ENCODE measurements around the gene ACSL6. TPM values are rescaled to one million over a fixed set of nuclear protein-coding genes. Genes with fewer than 3 reads are reported as not detected.

The ACSL6 gene
- total and polyA plus RNA-seq, 2 experiments from 2014 or later: 0.18 to 0.48 TPM

- no peak for TF ChIP-seq CTCF (IDR thresholded peaks at IDR 0.05; ENCODE audit: low read depth, low read length)
- Histone ChIP-seq H3K4me1 (ENCODE audit: low read depth) (no peaks in the 10 kb centered on the region), H3K27me3 (peaks cover 59% of the 10 kb centered on the region), H3K27ac (no peak overlapping the region), H3K9me3 (ENCODE audit: low read depth) (no peaks in the 10 kb centered on the region), H3K36me3 (no peaks in the 10 kb centered on the region), H3K4me3 (no peak overlapping the region)
- peak; percentile 87 to 91 for DNase-seq (ENCODE audit: low read depth in 1 of 2, low spot score in 1 of 2)
These were observed 1.0 kb upstream of the ACSL6 start for GRCh38 chr5:132012371-132013005.

DNA sequence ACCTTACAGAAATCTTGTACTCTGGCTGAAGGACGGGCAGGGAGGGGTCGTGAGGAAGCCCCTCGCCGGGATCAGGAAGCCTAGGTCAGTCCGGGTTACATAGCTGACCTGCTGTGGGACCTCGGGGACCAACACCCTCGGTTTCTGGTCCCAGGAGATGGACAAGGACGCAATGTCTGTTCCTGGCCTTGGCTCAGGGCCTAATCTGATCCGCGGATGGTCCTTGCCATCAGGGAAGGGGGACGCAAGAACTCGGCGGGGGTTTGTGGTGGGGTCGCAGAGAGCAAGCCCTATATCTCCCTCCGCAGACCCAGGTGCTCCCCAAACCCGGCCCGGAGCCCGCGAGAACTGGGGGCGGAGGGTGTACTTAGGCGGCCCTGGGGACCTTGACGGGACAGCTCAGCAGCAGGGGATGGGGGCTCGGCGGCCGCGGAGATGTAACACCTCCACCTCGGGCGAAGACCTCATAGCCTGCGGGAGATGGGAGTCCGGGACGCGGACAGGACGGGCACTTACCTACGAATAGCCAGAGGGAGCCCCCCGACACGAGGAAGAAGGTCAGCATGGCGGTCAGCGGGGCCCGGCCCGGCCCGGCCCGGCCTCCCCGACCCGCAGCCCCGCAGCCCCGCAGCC, 353 bp downstream of the ACSL6 start:
- no peak for DNase-seq (ENCODE audit: low read depth in 1 of 2, low spot score in 1 of 2)
- TF ChIP-seq CTCF (IDR thresholded peaks at IDR 0.05; ENCODE audit: low read depth, low read length): no peak

DNA sequence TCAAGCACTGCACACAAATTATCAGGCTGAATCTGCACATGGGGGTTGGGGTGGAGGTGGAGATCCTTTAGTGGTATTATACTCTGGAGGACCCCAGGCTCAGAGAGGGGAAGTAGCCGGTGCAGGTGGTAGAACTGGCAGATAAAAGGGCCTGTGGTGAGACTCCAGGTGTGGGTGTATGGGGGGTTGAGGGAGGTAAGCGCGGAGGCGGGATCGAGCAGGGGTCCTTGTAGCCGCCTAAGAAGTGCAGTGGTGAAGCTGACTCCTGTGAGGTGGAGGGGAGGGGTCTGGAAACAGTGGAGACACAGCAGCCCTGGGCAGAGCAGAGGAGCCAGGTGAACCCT, 841 bp downstream of the ACSL6 start:
- Histone ChIP-seq H3K27ac (no peak overlapping the region), H3K4me3 (no peak overlapping the region), H3K9me3 (ENCODE audit: low read depth) (no peaks in the 10 kb centered on the region), H3K27me3 (peaks cover 59% of the 10 kb centered on the region), H3K36me3 (no peaks in the 10 kb centered on the region), H3K4me1 (ENCODE audit: low read depth) (no peaks in the 10 kb centered on the region)
- no peak for DNase-seq (ENCODE audit: low read depth in 1 of 2, low spot score in 1 of 2)
- no peak for TF ChIP-seq CTCF (IDR thresholded peaks at IDR 0.05; ENCODE audit: low read depth, low read length)

More for the DNA sequence above, 353 bp downstream of the ACSL6 start:
- H3K27ac ChIP-seq: no peak overlapping the region
- no peaks in the 10 kb centered on the region for H3K9me3 ChIP-seq (ENCODE audit: low read depth)
- H3K4me3 ChIP-seq: peak overlapping the region; percentile 49
- H3K36me3 ChIP-seq: no peaks in the 10 kb centered on the region
- H3K27me3 ChIP-seq: peaks cover 59% of the 10 kb centered on the region
- H3K4me1 ChIP-seq (ENCODE audit: low read depth): no peaks in the 10 kb centered on the region

DNA sequence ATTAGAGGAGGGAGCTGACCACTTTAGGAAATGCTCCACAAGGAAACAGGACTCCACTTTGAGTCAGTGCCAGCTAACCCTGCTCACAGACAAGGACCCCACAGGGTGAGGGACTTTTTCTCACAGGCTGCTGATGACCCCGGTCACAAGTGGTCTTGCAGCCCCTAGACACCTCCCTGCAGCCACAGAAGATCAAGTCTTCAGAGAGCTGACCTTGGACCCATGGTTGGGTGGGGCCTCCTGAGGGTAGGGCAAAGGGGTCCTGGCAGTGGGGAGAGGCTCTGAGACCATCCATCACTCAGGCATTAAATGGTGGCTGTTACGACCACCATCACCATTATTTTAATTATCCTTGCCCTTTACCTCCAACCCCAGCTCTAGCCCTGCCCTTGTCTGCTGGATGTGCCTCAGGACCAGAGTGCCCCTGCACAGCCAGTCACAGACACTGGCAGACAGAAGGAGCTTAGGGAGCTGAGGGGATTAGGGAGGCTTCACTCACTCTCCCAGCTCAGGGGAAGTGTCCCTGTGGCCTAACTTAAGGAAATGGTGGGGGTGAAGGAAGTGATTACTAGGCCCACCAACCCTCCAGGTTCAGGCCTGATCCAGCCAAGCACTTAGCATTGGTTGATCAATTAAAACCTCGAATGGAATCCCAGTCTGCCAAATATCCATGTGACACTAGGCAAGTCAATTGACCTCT, 1.6 kb downstream of the ACSL6 start:
- Histone ChIP-seq H3K27ac (no peak overlapping the region), H3K4me1 (ENCODE audit: low read depth) (no peaks in the 10 kb centered on the region), H3K4me3 (no peak overlapping the region), H3K27me3 (peaks cover 53% of the 10 kb centered on the region), H3K36me3 (no peaks in the 10 kb centered on the region), H3K9me3 (ENCODE audit: low read depth) (no peaks in the 10 kb centered on the region)
- DNase-seq (ENCODE audit: low read depth in 1 of 2, low spot score in 1 of 2): no peak
- no peak for TF ChIP-seq CTCF (IDR thresholded peaks at IDR 0.05; ENCODE audit: low read depth, low read length)

DNA sequence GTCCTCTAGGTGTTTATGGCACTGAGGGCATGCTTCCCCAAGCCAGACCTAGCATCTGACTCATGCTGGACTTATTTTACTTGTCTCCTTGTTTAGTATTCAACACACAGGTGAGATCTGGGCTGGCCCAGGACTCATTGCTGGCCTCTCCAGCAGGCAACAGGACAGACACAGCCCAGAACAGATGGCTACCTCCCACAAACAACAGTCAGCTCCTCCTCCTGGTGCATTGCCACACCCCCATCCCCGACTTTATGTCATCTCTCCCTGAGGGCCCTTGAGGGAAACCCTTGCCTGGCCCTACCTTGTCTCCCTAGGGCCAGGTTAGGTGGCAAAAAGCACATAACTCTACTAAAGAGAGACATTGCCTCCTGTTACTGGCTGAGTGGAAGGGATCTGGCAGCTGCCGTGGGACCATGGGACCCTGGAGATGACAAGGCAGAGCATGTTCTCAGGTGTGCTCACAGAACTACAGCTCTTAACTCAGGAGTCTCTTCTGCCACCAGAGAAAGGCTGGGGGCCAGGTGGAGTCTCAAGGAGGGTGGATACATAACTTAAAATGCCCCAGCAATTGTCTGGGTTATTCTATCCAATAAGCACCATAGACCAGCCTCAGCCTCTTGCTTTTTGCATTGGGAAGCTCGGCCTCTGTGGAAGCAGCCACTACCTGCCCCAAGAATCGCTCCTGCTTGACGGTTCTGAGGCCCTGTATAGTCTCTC, 2.3 kb downstream of the ACSL6 start:
- H3K27ac ChIP-seq: no peak overlapping the region
- H3K4me1 ChIP-seq (ENCODE audit: low read depth): no peaks in the 10 kb centered on the region
- no peak overlapping the region for H3K4me3 ChIP-seq
- no peaks in the 10 kb centered on the region for H3K36me3 ChIP-seq
- no peak for TF ChIP-seq CTCF (IDR thresholded peaks at IDR 0.05; ENCODE audit: low read depth, low read length)
- H3K27me3 ChIP-seq: peaks cover 46% of the 10 kb centered on the region
- no peaks in the 10 kb centered on the region for H3K9me3 ChIP-seq (ENCODE audit: low read depth)
- DNase-seq (ENCODE audit: low read depth in 1 of 2, low spot score in 1 of 2): no peak

Measured in cardiac muscle cell (in vitro differentiated cells and primary cell).